ACHN (cell line): ENCODE data around the gene C5.
A peak's percentile ranks its signal among the peaks of the same experiment; 100 is the strongest.

Source experiments
- DNase-seq: peaks from one replicate; pipeline ENCODE4 v3.0.0-alpha.2; 2015
- in situ Hi-C: cut with HindIII; loops from 2 replicates; pipeline ENCODE4 v1.10.0; 2017; ENCODE audit warnings: low sequenced_read_pairs, low pct_ligation_motif_present, low pct_unique_long_range_greater_than_20kb

Gene C5

GRCh38 chr9:120919843-120920805 lies 130.0 kb downstream of the C5 start:
- no peak for DNase-seq
- in situ Hi-C loops: no loop called here

GRCh38 chr9:120918931-120919842 lies 130.9 kb downstream of the C5 start:
- DNase-seq: no peak
- in situ Hi-C loops: no loop called here

DNA sequence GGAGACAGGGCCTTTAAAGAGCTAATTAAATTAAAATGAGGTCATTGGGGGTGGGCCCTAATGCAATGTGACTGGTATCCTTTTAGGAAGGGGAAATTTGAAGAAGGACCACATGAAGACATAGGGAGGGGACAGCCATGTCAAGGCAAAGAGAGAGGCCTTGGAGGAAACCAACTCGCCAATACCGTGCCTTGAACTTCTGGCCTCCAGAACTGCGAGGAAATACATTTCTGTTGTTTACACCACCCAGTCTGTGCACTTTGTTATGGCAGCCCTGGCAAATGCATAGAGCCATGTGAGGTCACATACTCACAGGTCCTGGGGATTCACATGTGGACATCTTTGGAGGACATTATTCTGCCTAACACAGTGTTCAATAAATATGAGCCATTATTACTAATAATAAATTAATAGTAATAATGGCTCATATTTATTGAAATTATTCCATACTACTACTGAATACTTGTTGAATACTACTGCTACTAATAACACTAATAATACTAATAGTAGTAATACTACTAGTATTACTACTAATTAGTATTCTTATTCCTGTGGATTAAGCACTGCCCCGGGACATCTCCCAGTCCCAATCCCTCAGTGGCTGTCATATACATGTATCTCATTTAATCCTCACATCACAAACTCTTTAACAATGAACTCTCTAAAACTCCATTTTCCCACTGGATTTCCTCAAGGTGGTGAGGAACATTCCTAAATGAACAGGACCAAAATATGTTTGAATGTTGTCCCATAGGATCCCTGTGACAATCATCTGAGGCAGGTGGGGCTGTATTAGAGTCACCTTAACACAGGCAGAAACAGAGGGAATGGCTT lies 131.9 kb downstream of the C5 start:
- DNase-seq: no peak
- in situ Hi-C loops: no loop called here

DNA sequence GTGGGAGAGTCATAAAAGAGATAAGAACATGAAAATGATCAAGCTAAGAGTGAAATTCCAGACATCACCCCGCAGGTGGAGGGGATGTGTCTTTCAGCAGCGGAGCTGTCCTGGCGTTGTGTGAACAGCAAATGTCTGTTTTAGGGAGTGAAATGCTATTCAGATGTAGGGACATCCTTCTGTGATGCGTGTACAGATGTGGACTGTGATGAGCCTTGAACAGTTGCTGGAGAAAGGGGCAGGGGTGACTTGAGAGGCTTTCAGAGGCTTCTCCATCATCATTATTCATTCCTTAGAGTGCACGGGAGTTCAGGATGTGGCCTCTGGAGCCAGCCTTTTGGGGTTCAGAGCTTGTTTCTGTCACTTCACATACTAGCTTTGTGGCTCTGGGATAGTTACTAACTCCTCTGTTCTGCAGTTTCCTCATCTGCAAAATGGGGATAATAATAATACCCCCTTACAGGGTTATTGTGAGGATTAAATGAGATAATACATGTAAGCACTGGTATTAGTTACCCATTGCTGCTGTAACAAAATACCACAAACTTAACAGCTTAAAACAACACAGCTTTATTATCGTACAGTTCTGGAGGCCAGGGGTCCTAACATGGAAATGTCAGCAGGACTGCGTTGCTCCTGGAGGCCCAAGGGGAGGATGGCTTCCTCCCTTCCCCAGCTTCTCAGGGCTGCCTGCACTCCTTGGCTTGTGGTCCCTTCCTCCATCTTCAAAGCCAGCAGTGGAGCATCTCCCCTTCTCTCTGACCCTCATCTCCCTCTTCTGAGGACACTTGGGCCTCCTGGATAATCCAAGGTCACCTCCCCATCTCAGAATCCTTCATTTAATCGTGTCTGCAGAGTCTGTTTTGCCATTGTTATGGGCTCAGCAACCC lies 132.8 kb downstream of the C5 start:
- in situ Hi-C loops: no loop called here
- no peak for DNase-seq

GRCh38 chr9:120916588-120916987 lies 133.5 kb downstream of the C5 start:
- in situ Hi-C loops: no loop called here
- DNase-seq: no peak

DNA sequence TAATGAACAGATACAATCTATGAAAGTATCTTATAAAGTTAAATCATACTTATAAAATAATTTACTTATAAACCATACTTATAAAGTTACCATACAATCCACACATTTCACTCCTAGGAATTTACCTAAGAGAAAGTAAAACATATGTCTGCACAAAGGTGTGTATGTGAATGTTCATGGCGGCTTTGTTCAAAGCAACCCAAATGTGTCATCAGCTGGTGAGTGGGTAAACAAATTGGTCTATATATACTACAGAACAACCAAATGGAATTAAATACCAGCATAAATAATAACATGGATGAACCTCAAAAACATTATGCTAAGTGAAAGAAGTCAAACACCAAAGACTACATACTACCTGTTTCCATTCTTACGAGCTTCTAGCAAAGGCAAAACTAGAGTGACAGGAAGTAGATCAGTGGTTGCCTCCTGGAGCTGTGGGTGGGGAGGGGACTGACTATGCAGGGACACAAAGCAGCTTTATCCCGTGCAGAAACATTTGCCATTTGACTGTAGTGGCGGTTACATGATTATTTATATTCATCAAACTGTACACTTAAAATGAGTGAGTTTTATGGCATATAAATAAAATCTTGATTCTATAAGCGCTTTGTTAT lies 134.1 kb downstream of the C5 start:
- in situ Hi-C loops: no loop called here
- no peak for DNase-seq

GRCh38 chr9:120914953-120915352 lies 135.1 kb downstream of the C5 start:
- DNase-seq: no peak
- in situ Hi-C loops: no loop called here

DNA sequence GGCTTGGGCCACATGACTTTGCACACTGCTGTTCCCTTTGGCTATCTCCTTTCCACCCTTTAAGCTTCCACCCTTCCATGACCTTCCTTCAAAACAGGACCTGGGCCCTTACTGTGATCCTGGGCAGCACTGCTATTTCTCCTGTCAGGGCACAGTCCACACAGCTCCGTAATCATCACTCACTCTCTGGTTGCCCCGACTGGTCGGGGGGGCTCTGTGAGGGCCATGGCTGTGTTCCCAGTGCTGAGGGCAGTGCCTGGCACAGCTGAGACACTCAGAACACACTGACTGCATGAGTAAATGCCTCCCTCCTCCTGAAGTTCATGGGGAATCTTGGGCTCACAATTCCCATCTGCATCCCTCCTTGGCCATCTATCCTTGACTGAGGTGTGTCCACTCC lies 135.7 kb downstream of the C5 start:
- in situ Hi-C loops: no loop called here
- no peak for DNase-seq

DNA sequence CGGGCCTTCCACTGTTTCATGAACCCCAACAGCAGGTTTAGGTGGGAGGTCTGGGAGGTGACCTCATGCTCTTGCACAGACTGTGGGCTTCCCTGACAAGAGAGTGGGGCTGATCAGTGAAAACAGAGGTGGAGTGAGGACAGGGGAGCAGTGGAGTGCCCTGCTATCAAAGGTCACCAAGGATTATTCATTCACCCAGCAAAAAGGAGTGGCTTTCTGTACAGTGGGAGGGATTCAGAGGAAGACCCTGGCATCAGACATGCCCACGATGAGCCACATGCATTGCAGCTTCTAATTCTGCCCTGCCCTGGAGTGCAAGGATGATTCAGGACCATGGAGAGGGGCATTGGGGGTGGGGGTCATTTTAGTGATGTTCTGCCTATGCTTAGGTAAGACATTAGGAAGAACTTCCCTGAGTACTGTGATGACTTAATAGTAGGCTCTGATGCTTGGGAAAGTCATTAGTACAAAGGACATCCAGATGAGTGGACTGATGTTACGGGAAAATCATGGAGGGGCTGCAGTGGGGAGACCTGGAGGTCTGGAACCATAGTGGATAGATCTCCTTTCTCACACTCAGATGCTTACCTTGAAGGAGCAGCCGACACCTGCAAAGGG lies 136.3 kb downstream of the C5 start:
- in situ Hi-C loops: no loop called here

DNA sequence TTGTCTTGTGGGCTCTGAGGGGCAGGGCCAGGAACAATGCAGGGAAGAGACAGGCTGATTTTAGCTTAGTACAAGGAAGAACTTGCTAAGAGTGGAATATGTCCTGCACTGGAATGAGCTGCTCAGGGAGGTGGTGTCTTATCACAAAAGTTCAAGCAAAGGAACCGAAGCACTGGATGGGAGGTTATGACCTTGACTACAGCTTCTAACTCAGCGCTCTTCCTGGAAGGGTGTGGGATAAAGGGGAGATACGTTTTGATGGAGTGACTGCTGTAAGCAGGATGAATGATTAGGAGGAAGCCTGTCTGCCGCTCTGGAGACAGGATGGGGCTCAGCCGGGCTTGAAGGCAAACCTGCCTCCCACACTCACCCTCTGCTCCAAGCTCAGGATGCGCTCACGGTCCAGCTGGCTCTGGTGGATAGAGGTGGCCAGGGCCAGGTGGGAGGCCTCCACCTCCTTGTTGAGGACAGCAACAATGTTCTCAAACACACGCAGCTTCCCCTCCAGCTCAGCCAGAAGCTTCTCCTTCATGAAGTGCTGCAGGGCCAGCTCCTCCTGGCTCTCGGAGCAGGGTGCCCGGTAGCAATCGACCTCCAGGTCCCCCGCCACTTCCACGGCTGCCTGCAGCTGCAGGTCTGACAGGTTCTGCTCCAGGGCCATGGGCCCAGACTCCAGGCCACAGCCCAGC lies 137.0 kb downstream of the C5 start:
- no peak for DNase-seq
- in situ Hi-C loops: no loop called here

More for the DNA sequence above, 136.3 kb downstream of the C5 start:
- peak; percentile 18 for DNase-seq

GRCh38 chr9:120911295-120911837 lies 138.7 kb downstream of the C5 start:
- DNase-seq: no peak
- in situ Hi-C loops: no loop called here

DNA sequence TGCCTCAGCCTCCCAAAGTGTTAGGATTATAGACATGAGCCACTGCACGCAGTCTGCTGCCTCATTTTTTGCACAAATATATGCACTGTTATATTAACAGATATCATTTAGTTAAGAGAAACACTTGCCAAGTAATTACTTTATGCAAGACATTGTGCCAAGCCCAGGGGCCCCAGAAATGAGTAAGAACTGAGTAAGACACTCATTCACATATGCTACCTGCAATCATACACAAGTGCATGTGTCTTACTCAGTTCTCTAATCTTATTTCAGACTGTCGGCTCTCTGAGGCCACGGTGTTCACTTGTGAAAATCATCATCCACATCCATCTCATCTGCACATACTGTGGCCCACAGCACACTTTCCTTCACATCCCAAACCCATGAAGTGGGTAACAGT lies 139.4 kb downstream of the C5 start:
- no peak for DNase-seq
- in situ Hi-C loops: no loop called here

- DNase-seq: no peak
- in situ Hi-C loops: no loop called here
Measured at GRCh38 chr9:120909904-120910303, 140.2 kb downstream of the C5 start.

DNA sequence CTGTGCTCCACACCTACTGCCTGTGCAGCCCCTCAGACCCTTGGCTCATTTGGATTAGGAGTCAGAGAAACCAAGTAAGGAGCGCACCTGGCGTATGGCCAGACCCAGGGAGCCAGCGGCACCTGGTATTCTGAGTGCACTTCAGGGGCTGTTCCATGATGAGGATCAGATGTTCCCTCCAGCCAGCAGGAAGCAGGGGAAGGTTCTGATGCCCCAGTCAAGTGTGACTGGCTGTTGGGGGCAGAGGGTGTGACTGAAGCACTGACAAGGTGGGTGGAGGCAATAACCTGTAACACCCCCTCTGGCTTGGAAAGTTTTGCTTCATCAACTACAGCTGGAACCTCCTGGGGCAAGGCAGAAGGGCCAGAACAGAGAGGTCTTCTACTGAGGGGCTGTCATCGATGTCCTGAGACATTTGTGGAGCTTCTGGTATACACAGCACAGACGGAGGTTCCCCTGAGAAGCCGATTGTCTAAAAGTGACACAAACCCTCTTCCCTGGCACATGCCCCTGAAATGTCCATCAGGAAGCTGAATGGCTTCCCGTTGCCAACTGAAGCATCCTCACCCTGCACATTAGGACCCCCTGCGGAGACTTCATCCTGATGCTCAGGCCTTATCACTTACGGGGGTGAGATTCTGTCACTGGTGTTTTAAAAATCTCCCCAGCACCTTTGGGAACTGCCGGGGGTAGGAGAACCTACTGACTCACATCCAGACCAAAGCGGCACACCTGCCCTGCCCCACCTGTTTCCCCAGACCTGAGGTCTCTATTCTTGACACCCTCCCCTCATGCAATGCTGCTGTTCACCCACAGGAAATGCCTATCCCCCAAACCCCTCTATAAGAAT lies 144.5 kb downstream of the C5 start:
- no peak for DNase-seq
- in situ Hi-C loops: no loop called here

- in situ Hi-C loops: no loop called here
- DNase-seq: no peak
Measured at GRCh38 chr9:120904978-120905301, 145.1 kb downstream of the C5 start.
